ENCODE data around the gene CDK7.

The CDK7 gene

GRCh38 chr5:69317391-69317790 lies 82.7 kb downstream of the CDK7 start:
- H3K27ac ChIP-seq (ENCODE audit: low read depth, low read length) = no peak overlapping the region
- H3K9me3 ChIP-seq (ENCODE audit: control insufficient read depth, insufficient read depth, low read depth, low read length) = no peaks in the 10 kb centered on the region
- H3K9ac ChIP-seq (ENCODE audit: low read length) = no peak overlapping the region
- no peaks in the 10 kb centered on the region for H3K36me3 ChIP-seq (ENCODE audit: control insufficient read depth, insufficient read depth, low read length)
- H3K27me3 ChIP-seq (ENCODE audit: control insufficient read depth, insufficient read depth, low read length) = no peaks in the 10 kb centered on the region
- no peak overlapping the region for H3K4me3 ChIP-seq (ENCODE audit: low read depth, low read length)
- H3K4me1 ChIP-seq (ENCODE audit: control insufficient read depth, insufficient read depth, low read length) = no peaks in the 10 kb centered on the region; the same call in 1 of the 2 replicates

GRCh38 chr5:69326365-69326764 lies 91.7 kb downstream of the CDK7 start:
- H3K27ac ChIP-seq (ENCODE audit: low read depth, low read length) = no peak overlapping the region
- H3K9me3 ChIP-seq (ENCODE audit: control insufficient read depth, insufficient read depth, low read depth, low read length) = no peaks in the 10 kb centered on the region
- no peak overlapping the region for H3K9ac ChIP-seq (ENCODE audit: low read length)
- H3K27me3 ChIP-seq (ENCODE audit: control insufficient read depth, insufficient read depth, low read length) = no peaks in the 10 kb centered on the region
- H3K4me3 ChIP-seq (ENCODE audit: low read depth, low read length) = no peak overlapping the region
- H3K4me1 ChIP-seq (ENCODE audit: control insufficient read depth, insufficient read depth, low read length) = no peaks in the 10 kb centered on the region
- no peaks in the 10 kb centered on the region for H3K36me3 ChIP-seq (ENCODE audit: control insufficient read depth, insufficient read depth, low read length)

All from HUES6 (cell line).